OCI-LY3 (cell line): ENCODE data around the gene MAP2K1.
A peak's percentile ranks its signal among the peaks of the same experiment; 100 is the strongest.
"Not testable (repeated sequence)": the region's sequence is repeated elsewhere in the genome, so short reads cannot be mapped to it uniquely, and the experiment has no call there.

ENCODE experiments used
- H2AFZ ChIP-seq: fragments of 200-600, 300-600 bp; shearing (Covaris generic); 2 replicates; pipeline ENCODE4 v1.6.0; 2014; ENCODE audit warnings: antibody characterized with exemption, low read depth, low read length
- H3K27ac ChIP-seq: fragments of 200-600, 300-600 bp; sonication (generic); 2 replicates; pipeline ENCODE4 v1.5.1; 2014; ENCODE audit warnings: mild to moderate bottlenecking, low read length, moderate library complexity, mixed read lengths
- H3K27me3 ChIP-seq: fragments of 200-600, 300-600 bp; sonication (generic); 2 replicates; pipeline ENCODE4 v1.6.1; 2014; ENCODE audit warnings: low read depth, low read length, mixed read lengths
- H3K36me3 ChIP-seq: fragments of 200-600, 300-600 bp; sonication (generic); replicated peaks from 2 replicates; pipeline ENCODE3; 2014; ENCODE audit warnings: low read depth, low read length, mixed read lengths
- H3K4me1 ChIP-seq: fragments of 300-600, 200-600 bp; sonication (generic); 2 replicates; pipeline ENCODE4 v1.6.1; 2014; ENCODE audit warnings: low read length, mixed read lengths
- H3K4me2 ChIP-seq: fragments of 200-600, 300-600 bp; sonication (generic); 2 replicates; pipeline ENCODE4 v1.6.1; 2014; ENCODE audit warnings: low read length, mixed read lengths
- H3K4me3 ChIP-seq: fragments of 300-600, 200-600 bp; sonication (generic); 2 replicates; pipeline ENCODE4 v1.5.1; 2014; ENCODE audit warnings: antibody characterized with exemption, mild to moderate bottlenecking, low read length, moderate library complexity
- H3K79me2 ChIP-seq: fragments of 300-600, 200-600 bp; shearing (Covaris generic); 2 replicates; pipeline ENCODE4 v1.6.1; 2014; ENCODE audit warnings: mild to moderate bottlenecking, low read length, mixed read lengths
- H3K9ac ChIP-seq: fragments of 300-600, 200-600 bp; shearing (Covaris generic); 2 replicates; pipeline ENCODE4 v1.6.0; 2014; ENCODE audit warnings: mild to moderate bottlenecking, low read length, moderate library complexity
- H3K9me3 ChIP-seq: fragments of 200-600, 300-600 bp; shearing (Covaris generic); 2 replicates; pipeline ENCODE4 v1.6.1; 2014; ENCODE audit warnings: low read length, mixed read lengths; ENCODE audit not compliant: insufficient read depth
- H4K20me1 ChIP-seq: fragments of 200-600, 300-600 bp; sonication (generic); 2 replicates; pipeline ENCODE4 v1.6.1; 2016; ENCODE audit warnings: low read length, mixed read lengths; ENCODE audit not compliant: insufficient read depth
- CTCF ChIP-seq: fragments of 200-600, 300-600 bp; sonication (generic); IDR thresholded peaks from 2 replicates; pipeline ENCODE4 v1.5.1; 2014; ENCODE audit warnings: antibody characterized with exemption, low read length, low read depth
- EZH2phosphoT487 ChIP-seq: fragments of 200-600 bp; shearing (Covaris generic); IDR thresholded peaks from 2 replicates; pipeline ENCODE4 v1.6.1; 2018; ENCODE audit warnings: antibody characterized with exemption, mixed run types, low read depth

The MAP2K1 gene

GRCh38 chr15:66359740-66360139, 27.0 kb upstream of the MAP2K1 start:
- Histone ChIP-seq H3K27ac (peak overlapping the region; percentile 87), H3K36me3 (no peaks in the 10 kb centered on the region), H2AFZ (peak overlapping the region; percentile 48), H3K27me3 (no peaks in the 10 kb centered on the region), H3K9me3 (no peaks in the 10 kb centered on the region), H4K20me1 (no peaks in the 10 kb centered on the region), H3K79me2 (peaks cover 18% of the 10 kb centered on the region), H3K4me2 (peak overlapping the region; percentile 69), H3K4me3 (peak overlapping the region; percentile 25), H3K4me1 (peaks cover 50% of the 10 kb centered on the region), H3K9ac (peak overlapping the region; percentile 62)
- TF ChIP-seq EZH2phosphoT487 (no peak), CTCF (0 out of 2 replicates have a peak, but pooled peaks have one; percentile 4)

GRCh38 chr15:66361745-66362460, 24.8 kb upstream of the MAP2K1 start:
- Histone ChIP-seq H3K4me2 (peak overlapping the region; percentile 28), H3K9ac (peak overlapping the region; percentile 13; the same call in 1 of the 2 replicates), H3K4me1 (peaks cover 42% of the 10 kb centered on the region)
- H3K79me2 ChIP-seq, H3K9me3 ChIP-seq, H3K27ac ChIP-seq, H4K20me1 ChIP-seq, H3K36me3 ChIP-seq, H3K4me3 ChIP-seq, H3K27me3 ChIP-seq, H2AFZ ChIP-seq: not testable (repeated sequence)

GRCh38 chr15:66362776-66363175, 23.9 kb upstream of the MAP2K1 start:
- no peak overlapping the region for H3K9ac ChIP-seq
- H3K4me2 ChIP-seq, result no peak overlapping the region
- peaks cover 37% of the 10 kb centered on the region for H3K4me1 ChIP-seq
- no peaks in the 10 kb centered on the region for H3K79me2 ChIP-seq
- no peak for TF ChIP-seq CTCF
- TF ChIP-seq EZH2phosphoT487, result no peak
- H3K36me3 ChIP-seq, result no peaks in the 10 kb centered on the region
- H3K27ac ChIP-seq, result no peak overlapping the region
- no peaks in the 10 kb centered on the region for H3K9me3 ChIP-seq
- no peak overlapping the region for H2AFZ ChIP-seq
- H3K4me3 ChIP-seq, result no peak overlapping the region
- H3K27me3 ChIP-seq, result no peaks in the 10 kb centered on the region
- H4K20me1 ChIP-seq, result no peaks in the 10 kb centered on the region

- Histone ChIP-seq H2AFZ (no peak overlapping the region), H3K79me2 (no peaks in the 10 kb centered on the region), H3K9me3 (no peaks in the 10 kb centered on the region), H3K27ac (no peak overlapping the region), H3K27me3 (no peaks in the 10 kb centered on the region), H3K4me3 (no peak overlapping the region), H3K4me1 (peaks cover 28% of the 10 kb centered on the region), H4K20me1 (no peaks in the 10 kb centered on the region), H3K9ac (no peak overlapping the region), H3K4me2 (no peak overlapping the region), H3K36me3 (no peaks in the 10 kb centered on the region)
- TF ChIP-seq CTCF (no peak), EZH2phosphoT487 (no peak)
Observed at GRCh38 chr15:66364944-66365528, 21.7 kb upstream of the MAP2K1 start.
